Measurements from ENCODE around the gene NR1H2.
A peak's percentile ranks its signal among the peaks of the same experiment; 100 is the strongest.
"Not testable (repeated sequence)": the region's sequence is repeated elsewhere in the genome, so short reads cannot be mapped to it uniquely, and the experiment has no call there.

Gene NR1H2

GRCh38 chr19:50344661-50345318, 31.5 kb upstream of the NR1H2 start:
- DNase-seq (ENCODE audit: low read depth) = no peak

- not testable (repeated sequence) for DNase-seq (ENCODE audit: low read depth)
Measured at GRCh38 chr19:50347089-50347581, 29.1 kb upstream of the NR1H2 start.

DNA sequence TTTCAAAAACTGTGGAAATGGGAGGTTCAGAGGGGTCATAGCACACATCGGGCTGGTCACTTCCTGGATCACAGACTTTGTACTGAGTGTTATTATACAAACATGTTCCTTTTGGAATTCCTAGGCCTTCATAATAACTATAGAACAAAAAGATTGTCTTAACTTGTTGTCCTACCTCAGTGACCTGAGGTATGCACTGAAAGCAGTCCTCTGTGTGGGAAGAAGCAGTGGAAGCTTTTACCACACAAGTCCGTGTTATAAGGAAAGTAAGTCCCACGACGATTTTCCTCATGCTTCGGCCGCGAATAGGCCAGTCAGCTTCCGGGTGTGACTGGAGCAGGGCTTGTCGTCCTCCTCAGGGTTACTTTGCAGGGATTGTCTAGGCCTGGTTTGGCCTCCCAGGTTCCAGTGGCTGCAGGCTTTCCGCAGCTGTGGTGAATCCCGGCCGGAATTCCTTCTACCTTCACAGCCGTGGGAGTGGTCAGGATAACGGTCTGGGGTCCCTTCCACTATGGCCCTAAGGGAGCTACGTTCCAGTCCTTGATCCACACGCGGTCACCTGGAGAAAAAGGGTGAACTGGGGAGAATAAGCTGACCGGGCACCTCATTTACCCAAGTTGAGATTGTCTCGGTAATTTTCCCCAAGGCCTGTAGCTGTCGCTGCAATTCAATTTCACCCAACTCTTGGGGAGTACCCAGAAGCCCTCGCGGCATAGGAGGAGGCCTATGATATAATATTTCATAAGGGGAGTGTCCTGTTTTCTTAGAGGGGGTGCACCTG, 26.8 kb upstream of the NR1H2 start:
- no peak for DNase-seq (ENCODE audit: low read depth)

DNA sequence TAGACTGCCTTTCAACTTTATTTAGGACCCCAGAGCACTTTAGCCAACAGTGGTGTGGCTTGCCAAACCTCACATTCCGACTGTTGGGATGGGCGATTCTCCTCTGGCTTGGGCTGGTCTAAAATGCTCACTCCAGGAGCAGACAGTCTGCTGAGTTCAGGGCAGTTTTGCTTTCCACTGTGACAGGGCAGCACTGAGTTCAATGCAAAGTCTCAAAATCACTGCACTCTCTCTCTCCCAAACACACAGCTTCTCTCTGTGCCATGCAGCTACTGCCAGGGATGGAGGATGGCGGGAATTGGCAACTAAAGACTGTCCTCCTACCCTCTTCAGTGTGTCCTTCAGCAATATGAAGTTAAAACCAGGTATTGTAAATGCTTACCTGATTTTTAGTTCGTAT, 24.0 kb upstream of the NR1H2 start:
- DNase-seq (ENCODE audit: low read depth) = no peak

GRCh38 chr19:50353487-50353880, 22.8 kb upstream of the NR1H2 start:
- not testable (repeated sequence) for DNase-seq (ENCODE audit: low read depth)

DNA sequence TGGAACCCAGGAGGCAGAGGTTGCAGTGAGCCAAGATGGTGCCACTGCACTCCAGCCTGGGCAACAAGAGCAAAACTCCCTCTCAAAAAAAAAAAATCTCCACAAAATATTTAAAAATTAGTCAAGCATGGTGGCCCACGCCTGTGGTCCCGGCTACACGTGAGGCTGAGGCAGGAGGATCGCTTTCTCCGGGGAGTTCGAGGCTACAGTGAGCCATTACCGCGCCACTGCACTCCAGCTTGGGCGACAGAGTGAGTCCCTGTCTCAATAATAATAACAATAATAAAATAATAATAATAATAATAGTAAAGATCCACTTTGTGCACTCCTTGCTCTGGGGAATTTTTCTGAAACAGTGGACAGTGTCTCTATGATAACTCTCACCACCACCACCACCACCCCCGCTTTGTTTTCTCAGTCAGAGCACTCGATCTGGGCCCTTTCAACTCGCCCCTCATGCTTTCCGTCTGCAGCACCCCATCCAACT, 19.5 kb upstream of the NR1H2 start:
- DNase-seq (ENCODE audit: low read depth) = no peak

- peak; percentile 83 for DNase-seq (ENCODE audit: low read depth)
Measured at GRCh38 chr19:50357178-50358100, 18.8 kb upstream of the NR1H2 start.

DNA sequence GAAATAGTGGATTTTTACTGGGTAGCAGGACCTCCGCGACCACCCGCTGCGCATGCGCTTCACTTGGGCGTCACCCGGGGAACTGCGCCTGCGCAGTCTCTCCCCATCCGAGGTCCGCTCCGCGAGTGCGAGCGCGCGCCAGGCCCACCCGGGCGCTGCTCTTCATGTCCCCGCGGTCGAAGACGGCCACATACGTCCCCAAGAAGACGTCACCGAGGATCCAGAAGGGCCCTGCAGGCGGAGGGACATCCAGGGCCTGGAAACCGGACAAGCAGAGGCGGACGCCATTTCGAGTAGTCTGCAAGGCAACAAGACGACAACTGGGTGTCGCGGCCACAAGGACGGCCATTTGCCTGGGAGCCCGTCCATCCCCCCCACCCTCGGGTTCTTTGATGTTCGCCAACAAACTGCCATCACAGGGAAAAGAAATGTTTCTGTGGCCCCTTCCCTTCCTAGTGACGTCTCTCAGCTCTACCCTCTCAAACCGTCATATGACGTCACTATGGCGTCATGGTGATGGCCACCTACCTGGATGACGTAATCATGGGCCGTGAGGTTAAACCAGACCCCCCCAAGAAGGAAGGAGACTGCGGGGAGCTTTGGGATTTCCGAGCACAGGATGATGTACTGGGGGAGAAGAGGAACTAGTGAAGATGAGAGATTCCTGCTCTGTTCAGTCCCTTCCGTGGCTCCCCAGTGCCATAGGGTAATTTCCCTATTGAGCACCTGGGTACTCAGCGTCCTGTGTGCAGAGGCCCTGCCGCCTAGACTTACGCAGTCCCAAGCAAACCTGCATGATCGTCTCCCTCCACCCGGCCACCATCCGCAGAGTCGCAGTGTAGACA, 17.6 kb upstream of the NR1H2 start:
- peak; percentile 56 for DNase-seq (ENCODE audit: low read depth)

DNA sequence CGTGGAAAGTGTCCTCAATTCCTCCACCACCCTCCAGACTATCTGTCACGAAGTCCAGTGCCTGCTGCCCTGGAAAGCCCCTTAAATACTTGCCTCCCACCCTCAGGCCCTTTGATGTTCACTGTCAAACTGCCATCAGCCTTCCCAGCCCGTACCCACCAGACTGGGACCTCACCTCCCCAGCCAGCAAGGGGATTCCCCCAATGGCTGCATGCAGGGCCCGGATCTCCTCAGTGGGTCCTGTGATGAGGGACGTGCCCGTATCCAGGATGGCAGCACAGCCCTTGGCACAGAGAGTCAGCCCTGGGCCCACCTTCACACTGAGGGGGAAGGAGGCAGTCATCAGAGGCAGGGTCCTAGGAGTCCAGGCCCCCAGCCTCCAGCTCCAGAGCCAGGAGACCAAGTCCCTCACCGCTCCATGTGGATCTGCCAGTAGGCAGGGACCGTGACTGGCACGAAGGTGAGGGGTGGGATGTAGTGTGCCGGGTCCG, 16.9 kb upstream of the NR1H2 start:
- DNase-seq (ENCODE audit: low read depth) = no peak

GRCh38 chr19:50361290-50362029, 14.8 kb upstream of the NR1H2 start:
- DNase-seq (ENCODE audit: low read depth) = no peak

DNA sequence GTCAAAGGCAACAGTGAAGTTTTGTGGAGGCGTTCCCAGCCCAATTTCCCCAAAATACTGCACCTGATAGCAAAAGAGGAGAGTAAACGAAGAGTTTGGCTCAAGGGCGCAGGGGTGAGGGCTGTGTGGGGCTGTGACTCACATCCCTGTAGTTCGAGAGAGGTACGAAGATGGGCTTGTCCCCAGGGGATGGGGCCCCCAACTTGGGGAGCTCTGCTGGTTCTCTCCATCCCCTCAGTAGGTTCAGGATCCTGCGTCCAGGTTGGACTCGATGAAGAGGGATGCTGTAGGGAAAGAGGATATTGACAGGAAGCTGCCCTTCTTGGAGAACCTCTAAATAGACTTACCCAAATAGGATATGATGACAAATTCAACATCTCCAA, 14.2 kb upstream of the NR1H2 start:
- DNase-seq (ENCODE audit: low read depth) = no peak

DNA sequence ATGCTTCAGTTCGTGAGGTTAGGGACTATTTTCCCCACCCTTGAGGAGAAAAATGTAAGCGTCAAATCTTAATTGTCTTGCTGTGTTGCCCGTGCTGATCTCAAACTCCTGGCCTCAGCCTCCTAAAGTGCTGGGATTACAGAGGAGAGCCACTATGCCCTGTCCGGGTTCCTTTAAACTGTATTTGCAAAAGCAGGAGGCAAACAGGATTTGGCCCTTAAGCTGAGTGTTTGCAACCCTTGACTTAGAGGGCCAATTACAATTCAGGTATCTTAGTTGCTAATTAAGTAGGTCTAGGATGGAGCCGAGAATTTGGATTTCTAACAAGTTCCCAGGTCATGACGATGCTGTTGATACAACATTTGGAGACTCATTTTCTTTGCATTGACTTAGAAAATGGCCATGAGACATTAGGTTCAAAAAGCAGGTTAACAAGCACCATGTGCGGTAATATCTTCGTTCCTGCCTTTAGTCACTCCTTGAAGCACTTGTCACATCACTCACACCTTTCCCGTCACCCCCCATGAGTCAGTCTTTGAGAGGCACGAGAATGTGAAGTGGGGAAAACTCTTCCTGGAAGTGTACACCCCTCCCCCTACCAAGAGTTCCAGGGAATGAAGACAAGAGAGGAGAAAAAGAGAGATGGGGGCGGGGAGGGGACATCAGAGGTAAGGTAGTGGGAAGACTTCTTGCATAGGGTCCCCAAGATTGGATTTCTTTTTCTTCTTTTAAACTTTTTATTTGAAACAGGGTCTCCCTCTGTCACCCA, 13.4 kb upstream of the NR1H2 start:
- no peak for DNase-seq (ENCODE audit: low read depth)

DNA sequence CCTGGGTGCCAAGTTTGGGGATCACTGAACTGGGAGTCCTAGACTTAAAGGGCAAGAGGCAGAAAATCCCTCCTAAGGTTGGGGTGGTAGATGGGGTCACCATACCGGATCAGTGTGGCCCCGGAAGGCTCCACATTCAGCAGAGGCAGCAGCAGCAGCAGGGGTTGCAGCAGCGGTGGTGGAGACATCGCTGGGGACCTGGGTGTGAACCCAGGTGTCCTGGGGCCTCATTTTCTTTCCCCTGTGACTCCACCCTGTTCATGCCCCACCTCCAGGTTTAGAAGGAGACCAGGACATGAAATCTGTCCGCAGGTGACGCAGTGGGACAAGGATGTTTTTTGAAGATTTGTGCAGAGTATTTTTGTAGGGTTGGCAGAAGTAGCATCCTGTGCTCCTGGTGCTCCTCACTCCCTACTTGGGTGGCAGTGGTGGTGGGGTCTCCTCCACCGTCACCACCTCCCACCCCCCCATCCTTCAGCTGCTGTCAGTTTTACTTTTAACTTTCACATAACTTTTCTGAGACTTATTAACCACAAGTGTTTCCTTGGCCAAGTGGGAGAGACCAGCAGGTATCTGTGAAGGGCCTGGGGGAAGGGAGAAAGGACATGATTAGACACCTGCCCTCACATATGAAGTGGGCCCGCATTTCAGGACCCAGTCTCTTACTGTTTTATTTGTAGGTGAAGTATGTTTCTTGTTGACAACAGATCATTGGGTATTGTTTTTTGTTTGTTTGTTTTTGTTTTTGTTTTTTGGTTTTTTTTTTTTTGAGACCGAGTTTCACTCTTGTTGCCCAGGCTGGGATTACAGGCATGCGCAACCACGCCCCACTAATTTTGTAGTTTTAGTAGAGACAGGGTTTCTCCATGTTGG, 10.6 kb upstream of the NR1H2 start, which contains the start of gene NAPSA:
Gene NAPSA, minus strand, starts transcription at position 206 of the 873 bp plus-strand sequence. Its CDS starts 18 bp downstream, at position 188.
- no peak for DNase-seq (ENCODE audit: low read depth)

- DNase-seq (ENCODE audit: low read depth) = peak; percentile 63
Measured at GRCh38 chr19:50368649-50369570, 7.3 kb upstream of the NR1H2 start.

- DNase-seq (ENCODE audit: low read depth) = no peak
Measured at GRCh38 chr19:50371914-50372475, 4.3 kb upstream of the NR1H2 start.

DNA sequence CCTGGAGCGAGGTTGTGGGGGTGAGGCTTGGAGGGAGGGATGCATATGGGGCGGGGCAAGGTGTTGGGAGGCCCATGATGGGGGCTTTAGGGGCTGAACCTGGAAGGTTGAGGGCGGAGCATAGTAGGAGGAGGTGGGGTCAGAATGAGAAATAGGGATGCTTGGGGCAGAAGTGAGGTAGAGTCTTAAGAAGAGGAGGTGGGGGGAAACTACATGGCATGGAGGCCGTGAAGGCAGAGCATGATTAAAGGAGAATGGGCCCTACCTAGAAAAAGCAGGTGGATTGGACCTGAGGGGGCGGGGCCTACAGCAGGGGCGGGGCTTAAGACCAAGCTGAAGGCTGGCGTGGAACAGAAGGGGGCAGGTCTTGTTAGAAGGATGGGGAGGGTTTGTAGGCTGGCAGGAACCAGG, 799 bp downstream of the NR1H2 start:
- DNase-seq (ENCODE audit: low read depth) = no peak

DNA sequence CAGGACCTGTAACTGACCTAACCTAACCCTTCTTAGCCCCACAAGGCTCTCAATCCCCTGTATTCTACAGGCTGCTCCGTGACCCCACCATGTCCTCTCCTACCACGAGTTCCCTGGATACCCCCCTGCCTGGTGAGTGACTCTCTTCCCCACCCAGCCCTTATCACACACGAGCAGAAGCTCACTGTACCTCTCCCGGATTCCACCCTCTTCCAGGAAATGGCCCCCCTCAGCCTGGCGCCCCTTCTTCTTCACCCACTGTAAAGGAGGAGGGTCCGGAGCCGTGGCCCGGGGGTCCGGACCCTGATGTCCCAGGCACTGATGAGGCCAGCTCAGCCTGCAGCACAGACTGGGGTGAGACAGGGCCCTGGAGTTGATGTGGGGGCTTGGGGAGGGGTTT, 1.3 kb downstream of the NR1H2 start:
- DNase-seq (ENCODE audit: low read depth) = no peak

Data from activated gamma-delta T cell treated with anti-CD3 and anti-CD28 coated beads, Interleukin-2, amount 50 U/mL, for 16 hours (primary cell).